Measurements from ENCODE around the gene MAPK12. TPM values are rescaled to one million over a fixed set of nuclear protein-coding genes. Genes with fewer than 3 reads are reported as not detected.

The MAPK12 gene
- total and polyA plus RNA-seq, 10 of the 15 experiments (the other 5 are each of a cell fraction or from before 2014, with no cell fraction given), result 1.1 to 38.9 (median 16.3) TPM

- ChIA-PET SMC1A (ENCODE audit: uncharacterized antibody, unreplicated experiment) (no interaction called here), CTCF (no interaction called here), POLR2A (no interaction called here), RAD21 (ENCODE audit: unreplicated experiment) (no interaction called here)
- no peaks in the 10 kb centered on the region for H3K4me1 ChIP-seq (ENCODE audit: control insufficient read depth, insufficient read depth, low read length)
- TF ChIP-seq RELB (IDR thresholded peaks at IDR 0.05; ENCODE audit: low read depth) (no peak), EGR1 (IDR thresholded peaks at IDR 0.05; ENCODE audit: borderline replicate concordance in 1 of 2, low read depth in 2 of 2, low read length in 2 of 2) (no peak), HCFC1 (IDR thresholded peaks at IDR 0.05; ENCODE audit: low read length) (no peak), MTA2 (IDR thresholded peaks at IDR 0.05; ENCODE audit: low read depth) (no peak), FOXK2 (IDR thresholded peaks at IDR 0.05) (no peak), ZNF217 (IDR thresholded peaks at IDR 0.05) (no peak), E4F1 (IDR thresholded peaks at IDR 0.05; ENCODE audit: borderline replicate concordance, partially characterized antibody) (no peak), EP300 (IDR thresholded peaks at IDR 0.05; ENCODE audit: borderline replicate concordance in 1 of 2, control insufficient read depth in 1 of 2, low read depth in 2 of 2, low read length in 2 of 2) (no peak), PML (IDR thresholded peaks at IDR 0.05; ENCODE audit: low read length) (no peak)
- FAIRE-seq (no peak), DNase-seq (ENCODE audit: low read depth, low spot score) (no peak), ATAC-seq (no peak)
- no peak overlapping the region for H3K4me3 ChIP-seq
- no peak overlapping the region for H2AFZ ChIP-seq (ENCODE audit: control insufficient read depth, low read depth, low read length)
- H3K27ac ChIP-seq (ENCODE audit: control insufficient read depth, insufficient read depth), result no peak overlapping the region
- no TSS peak for BruUV-seq (replicated peaks)
- in situ Hi-C loops (cut with MboI), result no loop called here
- H3K4me2 ChIP-seq (ENCODE audit: control insufficient read depth, insufficient read depth), result no peak overlapping the region
- H3K9me3 ChIP-seq (replicated peaks; ENCODE audit: control insufficient read depth, insufficient read depth, low read length), result no peaks in the 10 kb centered on the region
- 94% methylated on average over 25 of the region's 25 CpGs for WGBS (ENCODE audit: insufficient coverage, insufficient replicate concordance, low lambda C conversion rate, missing lambda C conversion rate)
- peaks cover 19 to 65% of the 10 kb centered on the region in 2 experiments; a peak in 3 of 4 replicates for H3K36me3 ChIP-seq (ENCODE audit: control insufficient read depth in 2 of 2, insufficient read depth in 2 of 2, low read length in 1 of 2)
- no peaks in the 10 kb centered on the region for H4K20me1 ChIP-seq (ENCODE audit: control insufficient read depth, insufficient read depth)
- intact Hi-C loops (cut with micrococcal nuclease; ENCODE audit: unreplicated experiment), result no loop called here
- H3K9ac ChIP-seq (ENCODE audit: control insufficient read depth, insufficient read depth, low read length), result no peak overlapping the region
- H3K79me2 ChIP-seq (ENCODE audit: control insufficient read depth, insufficient read depth, low read length), result no peaks in the 10 kb centered on the region; the same call in 1 of the 2 replicates
- no peaks in the 10 kb centered on the region for H3K27me3 ChIP-seq (replicated peaks in 1 of 2; ENCODE audit: control insufficient read depth in 2 of 2, insufficient read depth in 2 of 2, low read length in 1 of 2)
Observed at GRCh38 chr22:50219800-50220602, 41.5 kb downstream of the MAPK12 start.
